Endothelial cell of umbilical vein (primary cell): ENCODE measurements around the gene SCN5A. TPM values are rescaled to one million over a fixed set of nuclear protein-coding genes. Genes with fewer than 3 reads are reported as not detected.

Source experiments
- BruUV-seq: library from RNA; stranded (reverse); fragments of 400-500 nt; replicated peaks from 2 replicates; lab custom pipeline; 2021; lab: Mats Ljungman, UMichigan
- CTCF ChIA-PET: fragments of 300-600, 350-600 bp; sonication (Branson Sonifier 250); formaldehyde crosslinking; loops from one replicate; lab custom pipeline; 2021; ENCODE audit warnings: antibody characterized with exemption, inconsistent platforms; lab: Charles Lee
- POLR2A ChIA-PET: fragments of 300-600, 350-600 bp; sonication (Branson Sonifier 250); formaldehyde crosslinking; loops from one replicate; lab custom pipeline; 2021; ENCODE audit warnings: antibody characterized with exemption, inconsistent platforms; lab: Charles Lee
- DNase-seq: peaks from one replicate; pipeline ENCODE4 v3.0.0-alpha.2; 2011; ENCODE audit warnings: low read depth, low spot score
- FAIRE-seq: peaks from 2 replicates; lab custom pipeline; 2011; peaks lifted over from hg19 to GRCh38; lab: Jason Lieb, UNC
- H2AFZ ChIP-seq: 2 replicates; pipeline ENCODE4 v1.6.0; 2012; ENCODE audit warnings: low read depth, low read length, control low read depth, inconsistent platforms
- H3K27ac ChIP-seq: 2 replicates; pipeline ENCODE4 v1.5.1; 2011; ENCODE audit warnings: low read depth, mild to moderate bottlenecking, control low read depth, low read length, moderate library complexity; ENCODE audit not compliant: insufficient read depth
- H3K27me3 ChIP-seq, 2 experiments: 2 replicates each; pipeline versions ENCODE4 v1.6.0 to v1.6.1; 2011; ENCODE audit warnings: low read length in 2 of 2, mixed read lengths in 1 of 2; ENCODE audit not compliant: control insufficient read depth in 2 of 2, insufficient read depth in 2 of 2
- H3K36me3 ChIP-seq, 2 experiments: 2 replicates in 1 of 2; 3 replicates in 1 of 2; pipeline ENCODE4 v1.5.1; 2011; ENCODE audit warnings: low read length in 2 of 2, mild to moderate bottlenecking in 1 of 2, moderate library complexity in 1 of 2; ENCODE audit not compliant: control insufficient read depth in 2 of 2, insufficient read depth in 2 of 2; ENCODE audit errors: extremely low read depth in 1 of 2
- H3K4me1 ChIP-seq: 3 replicates; pipeline ENCODE4 v1.5.1; 2011; ENCODE audit warnings: mild to moderate bottlenecking, low read length; ENCODE audit not compliant: control insufficient read depth, insufficient read depth; ENCODE audit errors: extremely low read depth
- H3K4me2 ChIP-seq: 2 replicates; pipeline ENCODE4 v1.6.1; 2011; ENCODE audit warnings: low read length, control low read depth, mixed read lengths; ENCODE audit not compliant: insufficient read depth
- H3K4me3 ChIP-seq, 3 experiments: fragments of 200-600 bp in 1 of 3; sonication (generic), shearing (Covaris generic) in 1 of 3; replicated peaks in 1 of 3; 2 replicates each; pipeline ENCODE4 v1.5.1; 2011 to 2016; ENCODE audit warnings: control low read depth in 3 of 3, low read length in 3 of 3, mild to moderate bottlenecking in 2 of 3, inconsistent platforms in 1 of 3, low read depth in 1 of 3, moderate library complexity in 1 of 3; ENCODE audit not compliant: insufficient read depth in 1 of 3
- H3K79me2 ChIP-seq: 2 replicates; pipeline ENCODE4 v1.6.0; 2012; ENCODE audit warnings: low read length, inconsistent platforms; ENCODE audit not compliant: control insufficient read depth, insufficient read depth
- H3K9ac ChIP-seq: replicated peaks from 2 replicates; pipeline ENCODE3; 2011; ENCODE audit warnings: low read length, control low read depth; ENCODE audit not compliant: insufficient read depth; ENCODE audit errors: extremely low read depth
- H3K9me1 ChIP-seq: replicated peaks from 3 replicates; pipeline ENCODE4 v1.6.0; 2011; ENCODE audit warnings: mild to moderate bottlenecking, low read length; ENCODE audit not compliant: control insufficient read depth, insufficient read depth; ENCODE audit errors: extremely low read depth
- H3K9me3 ChIP-seq: replicated peaks from 2 replicates; pipeline ENCODE4 v1.5.1; 2012; ENCODE audit warnings: low read length, inconsistent platforms; ENCODE audit not compliant: control insufficient read depth, insufficient read depth
- H4K20me1 ChIP-seq: replicated peaks from 2 replicates; pipeline ENCODE3; 2011; ENCODE audit warnings: mild to moderate bottlenecking, low read length; ENCODE audit not compliant: control insufficient read depth, insufficient read depth; ENCODE audit errors: extremely low read depth
- CTCF ChIP-seq, 2 donors: IDR thresholded peaks; 1 replicate in 1 of 2; 2 replicates in 1 of 2; pipeline ENCODE4 v1.5.1; 2011; ENCODE audit warnings: low read length in 2 of 2, mild to moderate bottlenecking in 2 of 2, moderate library complexity in 2 of 2, control low read depth in 1 of 2, inconsistent platforms in 1 of 2, low read depth in 1 of 2; ENCODE audit not compliant: insufficient read depth in 1 of 2; ENCODE audit errors: extremely low read depth in 1 of 2
- GATA2 ChIP-seq: IDR thresholded peaks from 2 replicates; pipeline ENCODE4 v1.7.0; 2011; ENCODE audit warnings: low read depth, mild to moderate bottlenecking, moderate library complexity, mixed read lengths, low read length; ENCODE audit not compliant: insufficient read length, insufficient read depth
- MAX ChIP-seq: IDR thresholded peaks from 2 replicates; pipeline ENCODE4 v1.6.1; 2011; ENCODE audit not compliant: insufficient read depth, insufficient read length
- MYC ChIP-seq: IDR thresholded peaks from one replicate; pipeline ENCODE4 v1.6.1; 2011; ENCODE audit warnings: mild to moderate bottlenecking, low read depth, low read length
- dilution Hi-C: fragments of 300-500 bp; cut with MboI; formaldehyde crosslinking; loops from one replicate; pipeline ENCODE4 v1.15.0; 2019; ENCODE audit warnings: low sequenced_read_pairs; ENCODE audit not compliant: extremely low pct_ligation_motif_present
- intact Hi-C: fragments of 100-400 bp; cut with micrococcal nuclease; formaldehyde crosslinking; loops from one replicate; pipeline ENCODE4 v1.10.0; 2022
- polyA plus RNA-seq, 4 experiments: library from polyadenylated mRNA; depleted of rRNA in 3 of 4; stranded (reverse) in 3 of 4; unstranded in 1 of 4; fragments of >200 nt; gene quantifications; 2 replicates each; pipeline versions ENCODE4 v1.2.1 to v1.2.3, GENCODE V29; 2011 to 2012; ENCODE audit warnings: missing spikeins in 1 of 4
- small RNA-seq: library from RNA; depleted of rRNA; stranded (forward); fragments of <200 nt; gene quantifications from one replicate; pipeline ENCODE3, GENCODE V24; 2012; ENCODE audit warnings: low replicate concordance, low read depth; ENCODE audit not compliant: insufficient read depth, insufficient read length
- total RNA-seq: library from RNA; stranded (reverse); gene quantifications from 2 replicates; pipeline ENCODE4 v1.2.3, GENCODE V29; 2021

Gene SCN5A
- total and polyA plus RNA-seq, 2 donors (not counting 3 experiments of a cell fraction or from before 2014, with no cell fraction given): 2.7 to 20.0 TPM

- POLR2A ChIA-PET: no interaction called here
- BruUV-seq: no TSS peak
- Histone ChIP-seq H3K9me1 (no peaks in the 10 kb centered on the region), H3K9ac (no peak overlapping the region), H3K4me2 (no peak overlapping the region), H2AFZ (no peak overlapping the region), H3K27me3 (no peaks in the 10 kb centered on the region), H3K9me3 (no peaks in the 10 kb centered on the region), H3K36me3 (peaks cover 0 to 12% of the 10 kb centered on the region in 2 experiments), H3K27ac (no peak overlapping the region), H3K4me1 (no peaks in the 10 kb centered on the region), H3K79me2 (no peaks in the 10 kb centered on the region), H4K20me1 (no peaks in the 10 kb centered on the region), H3K4me3 (no peak overlapping the region)
- DNase-seq (no peak), FAIRE-seq (no peak)
- dilution Hi-C loops: no loop called here
- CTCF ChIA-PET: interaction anchor here (1.6 kb wide), 1 partner anchor 13 kb away, joined by 3 read pairs; no protein-coding TSS in a partner anchor
- intact Hi-C loops: no loop called here
- TF ChIP-seq GATA2: no peak
- no peak for TF ChIP-seq MYC
- TF ChIP-seq MAX: no peak
- no peak for TF ChIP-seq CTCF (IDR thresholded peaks at IDR 0.05; ENCODE audit: extremely low read depth in 1 of 2, insufficient read depth in 1 of 2, low read depth in 1 of 2, low read length in 2 of 2)
Observed at GRCh38 chr3:38507120-38507519, 142.4 kb downstream of the SCN5A start.

- BruUV-seq: no TSS peak
- CTCF ChIA-PET: interaction anchor here (1.7 kb wide), 1 partner anchor 155 kb away, joined by 6 read pairs; no protein-coding TSS in a partner anchor
- peaks cover 0 to 3% of the 10 kb centered on the region in 2 experiments for H3K36me3 ChIP-seq
- no peaks in the 10 kb centered on the region for H3K27me3 ChIP-seq
- POLR2A ChIA-PET: no interaction called here
- no peaks in the 10 kb centered on the region for H3K9me1 ChIP-seq
- no peaks in the 10 kb centered on the region for H3K9me3 ChIP-seq
- no peak overlapping the region for H3K27ac ChIP-seq
- DNase-seq: no peak
- no peak overlapping the region for H3K9ac ChIP-seq
- peaks cover 5% of the 10 kb centered on the region for H3K4me1 ChIP-seq
- FAIRE-seq: no peak
- no peak overlapping the region for H3K4me3 ChIP-seq
- H3K4me2 ChIP-seq: no peak overlapping the region
- no peak for TF ChIP-seq GATA2
- dilution Hi-C loops: no loop called here
- intact Hi-C loops: no loop called here
- H4K20me1 ChIP-seq: no peaks in the 10 kb centered on the region
- H2AFZ ChIP-seq: no peak overlapping the region
- peaks cover 5% of the 10 kb centered on the region for H3K79me2 ChIP-seq
Observed at GRCh38 chr3:38500688-38501417, 148.6 kb downstream of the SCN5A start.

Small RNAs within 50 kb of the gene (small RNA-seq; reads per million reads assigned to genes)
- not detected for gene RF00019

Other genes starting within 250 kb of the SCN5A start
- gene ACVR2B, start 195.8 kb downstream of the SCN5A start, total RNA-seq: 4.9 and 5.6 TPM in 2 replicates
- gene ACVR2B, start 195.8 kb downstream of the SCN5A start, polyA plus RNA-seq: 1.6 and 2.0 TPM in 2 replicates
- 21.8 and 21.9 TPM in 2 replicates for gene EXOG, start 153.3 kb downstream of the SCN5A start, total RNA-seq
- gene EXOG, start 153.3 kb downstream of the SCN5A start, polyA plus RNA-seq: 8.5 and 10.8 TPM in 2 replicates
- 0.09 TPM in 1 of 2 replicates, not detected in the other for gene SCN10A, start 166.5 kb upstream of the SCN5A start, total RNA-seq
- gene SCN10A, start 166.5 kb upstream of the SCN5A start, polyA plus RNA-seq: 0.07 and 0.08 TPM in 2 replicates